ENCODE measurements around the gene HCAR2. TPM values are rescaled to one million over a fixed set of nuclear protein-coding genes. Genes with fewer than 3 reads are reported as not detected.

The HCAR2 gene
- total and polyA plus RNA-seq, 2 of the 4 experiments (the other 2 are of a cell fraction): not detected

DNA sequence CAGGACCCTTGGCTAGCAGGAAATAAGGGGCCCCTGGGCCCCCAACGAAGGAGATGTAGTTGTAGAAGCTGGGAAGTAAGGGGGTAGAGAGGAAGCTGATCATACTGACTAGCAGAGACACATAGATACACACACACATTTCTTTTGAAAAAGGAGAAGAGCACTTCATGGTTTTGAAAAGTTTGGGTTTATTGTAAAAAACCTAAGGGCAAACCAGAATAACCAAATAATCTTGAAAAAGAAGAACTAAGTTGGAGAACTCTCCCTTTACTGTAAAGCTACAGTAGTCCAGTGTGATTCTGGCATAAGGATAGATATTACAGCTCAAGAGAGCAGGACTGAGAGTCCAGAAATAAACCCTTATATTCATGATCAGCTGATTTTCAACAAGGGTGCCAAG lies 19.2 kb upstream of the HCAR2 start:
- Histone ChIP-seq H4K91ac (ENCODE audit: insufficient read depth, low read depth, low read length) (no peak overlapping the region), H3K9ac (ENCODE audit: low read depth, low read length) (no peak overlapping the region), H4K20me1 (ENCODE audit: insufficient read depth, low read length) (no peaks in the 10 kb centered on the region), H3K9me1 (ENCODE audit: insufficient read depth, low read length) (0 out of 2 replicates have a peak, but pooled peaks cover 3% of the 10 kb centered on the region), H3K18ac (ENCODE audit: low read depth, low read length) (no peak overlapping the region), H3K4me1 (ENCODE audit: control insufficient read depth, insufficient read depth, low read length) (peaks cover 2% of the 10 kb centered on the region; the same call in 1 of the 2 replicates), H3K23ac (ENCODE audit: low read depth, low read length) (no peak overlapping the region), H2BK15ac (ENCODE audit: low read depth, low read length) (no peak overlapping the region), H3K56ac (ENCODE audit: extremely low read depth, insufficient read depth, low read length) (no peak overlapping the region), H3K79me1 (ENCODE audit: low read depth in 1 of 2, low read length in 2 of 2) (no peaks in the 10 kb centered on the region), H3K36me3 (ENCODE audit: control insufficient read depth, insufficient read depth, low read length) (no peaks in the 10 kb centered on the region), H3K4me2 (ENCODE audit: low read depth, low read length) (no peak overlapping the region), H3K27ac (ENCODE audit: insufficient read depth, low read length) (no peak overlapping the region), H3K27me3 (ENCODE audit: control insufficient read depth, insufficient read depth, low read length) (peaks cover 4% of the 10 kb centered on the region), H2BK120ac (ENCODE audit: low read depth, low read length) (no peak overlapping the region), H4K5ac (ENCODE audit: low read depth, low read length) (no peak overlapping the region), H3K4ac (ENCODE audit: low read depth, low read length) (no peak overlapping the region), H2AK9ac (replicated peaks; ENCODE audit: low read depth, low read length, poor library complexity) (no peak overlapping the region), H2BK5ac (ENCODE audit: low read depth, low read length, poor library complexity, severe bottlenecking) (no peak overlapping the region), H2BK20ac (ENCODE audit: low read depth, low read length) (no peak overlapping the region), H3K4me3 (ENCODE audit: insufficient read depth, low read depth, low read length) (no peak overlapping the region), H4K8ac (ENCODE audit: low read depth in 2 of 2, low read length in 2 of 2) (no peak overlapping the region), H3K14ac (replicated peaks; ENCODE audit: low read depth, low read length) (no peak overlapping the region), H2AFZ (replicated peaks; ENCODE audit: low read length, poor library complexity) (no peak overlapping the region), H2AK5ac (ENCODE audit: low read depth, low read length) (no peak overlapping the region), H3K9me3 (ENCODE audit: control insufficient read depth, insufficient read depth, low read length) (no peaks in the 10 kb centered on the region)
- WGBS, 2 experiments (ENCODE audit: extremely low coverage in 2 of 2, insufficient read length in 1 of 2): no CpG with 5 or more reads among the region's 1 CpG
- no TSS peak for BruUV-seq (replicated peaks)
- TF ChIP-seq FOS (IDR thresholded peaks at IDR 0.05; ENCODE audit: low read depth, low read length): no peak
- no peak for TF ChIP-seq MAFK (IDR thresholded peaks at IDR 0.05; ENCODE audit: low read depth, low read length)
- TF ChIP-seq, protein P1, sequence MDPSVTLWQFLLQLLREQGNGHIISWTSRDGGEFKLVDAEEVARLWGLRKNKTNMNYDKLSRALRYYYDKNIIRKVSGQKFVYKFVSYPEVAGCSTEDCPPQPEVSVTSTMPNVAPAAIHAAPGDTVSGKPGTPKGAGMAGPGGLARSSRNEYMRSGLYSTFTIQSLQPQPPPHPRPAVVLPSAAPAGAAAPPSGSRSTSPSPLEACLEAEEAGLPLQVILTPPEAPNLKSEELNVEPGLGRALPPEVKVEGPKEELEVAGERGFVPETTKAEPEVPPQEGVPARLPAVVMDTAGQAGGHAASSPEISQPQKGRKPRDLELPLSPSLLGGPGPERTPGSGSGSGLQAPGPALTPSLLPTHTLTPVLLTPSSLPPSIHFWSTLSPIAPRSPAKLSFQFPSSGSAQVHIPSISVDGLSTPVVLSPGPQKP (IDR thresholded peaks at IDR 0.05; ENCODE audit: borderline replicate concordance, low read depth, low read length): no peak
- TF ChIP-seq BHLHE40 (IDR thresholded peaks at IDR 0.05; ENCODE audit: low read depth, low read length): no peak
- TF ChIP-seq, protein P2, sequence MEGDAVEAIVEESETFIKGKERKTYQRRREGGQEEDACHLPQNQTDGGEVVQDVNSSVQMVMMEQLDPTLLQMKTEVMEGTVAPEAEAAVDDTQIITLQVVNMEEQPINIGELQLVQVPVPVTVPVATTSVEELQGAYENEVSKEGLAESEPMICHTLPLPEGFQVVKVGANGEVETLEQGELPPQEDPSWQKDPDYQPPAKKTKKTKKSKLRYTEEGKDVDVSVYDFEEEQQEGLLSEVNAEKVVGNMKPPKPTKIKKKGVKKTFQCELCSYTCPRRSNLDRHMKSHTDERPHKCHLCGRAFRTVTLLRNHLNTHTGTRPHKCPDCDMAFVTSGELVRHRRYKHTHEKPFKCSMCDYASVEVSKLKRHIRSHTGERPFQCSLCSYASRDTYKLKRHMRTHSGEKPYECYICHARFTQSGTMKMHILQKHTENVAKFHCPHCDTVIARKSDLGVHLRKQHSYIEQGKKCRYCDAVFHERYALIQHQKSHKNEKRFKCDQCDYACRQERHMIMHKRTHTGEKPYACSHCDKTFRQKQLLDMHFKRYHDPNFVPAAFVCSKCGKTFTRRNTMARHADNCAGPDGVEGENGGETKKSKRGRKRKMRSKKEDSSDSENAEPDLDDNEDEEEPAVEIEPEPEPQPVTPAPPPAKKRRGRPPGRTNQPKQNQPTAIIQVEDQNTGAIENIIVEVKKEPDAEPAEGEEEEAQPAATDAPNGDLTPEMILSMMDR (conservative IDR thresholded peaks at IDR 0.05; ENCODE audit: low read depth, low read length): no peak
- no peak for TF ChIP-seq NFE2L2 (IDR thresholded peaks at IDR 0.05; ENCODE audit: low read depth, low read length)
- ChIA-PET POLR2A (ENCODE audit: unreplicated experiment) (interaction anchor here (0.5 kb wide), 1 partner anchor 16 kb away, joined by 5 read pairs; no protein-coding TSS in a partner anchor), CTCF (interaction anchor here (0.6 kb wide), 1 partner anchor 30 kb away, joined by 4 read pairs; no protein-coding TSS in a partner anchor)
- dilution Hi-C loops (cut with HindIII; ENCODE audit: low sequenced_read_pairs, unreplicated experiment) (no loop called here), intact Hi-C loops (cut with micrococcal nuclease) (no loop called here), in situ Hi-C loops (cut with MboI; ENCODE audit: low sequenced_read_pairs) (no loop called here)
- no peak for DNase-seq
- no peak for ATAC-seq (ENCODE audit: low read depth)
